Measurements from ENCODE around the gene ADAM10.
"Not testable (repeated sequence)": the region's sequence is repeated elsewhere in the genome, so short reads cannot be mapped to it uniquely, and the experiment has no call there.

ADAM10 gene

GRCh38 chr15:58779554-58779953 lies 30.0 kb upstream of the ADAM10 start:
- Histone ChIP-seq H3K36me3 (ENCODE audit: insufficient read depth, insufficient read length, low read length) (peaks cover 2% of the 10 kb centered on the region), H3K9me3 (ENCODE audit: insufficient read depth, low read length) (no peaks in the 10 kb centered on the region), H3K4me1 (ENCODE audit: insufficient read depth, insufficient read length) (no peaks in the 10 kb centered on the region), H3K4me3 (ENCODE audit: insufficient read length, low read depth) (no peak overlapping the region), H3K27me3 (ENCODE audit: insufficient read depth, insufficient read length) (no peaks in the 10 kb centered on the region), H3K9ac (ENCODE audit: insufficient read length, low read depth) (no peak overlapping the region)
- no peak for DNase-seq (ENCODE audit: low read depth, low spot score)
- TF ChIP-seq SUZ12 (IDR thresholded peaks at IDR 0.05; ENCODE audit: extremely low read depth, insufficient read depth, insufficient read length) (no peak), ZNF274 (IDR thresholded peaks at IDR 0.05; ENCODE audit: low read depth, low read length) (no peak), YY1 (IDR thresholded peaks at IDR 0.05; ENCODE audit: insufficient read depth, insufficient read length) (no peak)

- H3K27me3 ChIP-seq (ENCODE audit: insufficient read depth, insufficient read length): no peaks in the 10 kb centered on the region
- no peak for TF ChIP-seq ZNF274 (IDR thresholded peaks at IDR 0.05; ENCODE audit: low read depth, low read length)
- TF ChIP-seq YY1 (IDR thresholded peaks at IDR 0.05; ENCODE audit: insufficient read depth, insufficient read length): no peak
- TF ChIP-seq SUZ12 (IDR thresholded peaks at IDR 0.05; ENCODE audit: extremely low read depth, insufficient read depth, insufficient read length): no peak
- no peak overlapping the region for H3K4me3 ChIP-seq (ENCODE audit: insufficient read length, low read depth)
- H3K9me3 ChIP-seq (ENCODE audit: insufficient read depth, low read length): no peaks in the 10 kb centered on the region
- peaks cover 2% of the 10 kb centered on the region for H3K36me3 ChIP-seq (ENCODE audit: insufficient read depth, insufficient read length, low read length)
- DNase-seq (ENCODE audit: low read depth, low spot score): no peak
- H3K4me1 ChIP-seq (ENCODE audit: insufficient read depth, insufficient read length): no peaks in the 10 kb centered on the region
- H3K9ac ChIP-seq (ENCODE audit: insufficient read length, low read depth): no peak overlapping the region
Measured at GRCh38 chr15:58777107-58777506, 27.6 kb upstream of the ADAM10 start.

DNA sequence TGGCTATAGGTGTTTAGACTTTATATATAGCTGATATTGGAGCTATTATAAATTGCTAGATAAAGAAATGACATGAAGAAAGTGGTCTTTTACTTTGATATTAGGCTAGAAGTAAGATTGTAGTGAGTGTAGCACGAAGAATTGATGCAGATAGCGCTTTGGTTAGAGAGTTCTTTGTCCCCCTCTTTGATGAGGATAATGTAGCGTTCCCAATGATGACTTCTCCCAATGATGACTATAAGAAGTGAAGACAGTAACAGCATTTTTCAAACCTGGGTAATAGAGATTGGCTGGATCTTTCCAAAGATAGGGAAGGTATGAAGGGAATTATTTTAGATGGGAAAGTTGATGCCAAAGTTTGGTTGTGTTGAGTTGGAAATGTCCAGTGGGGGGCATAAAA lies 25.9 kb upstream of the ADAM10 start:
- no peak for TF ChIP-seq ZNF274 (IDR thresholded peaks at IDR 0.05; ENCODE audit: low read depth, low read length)
- TF ChIP-seq SUZ12 (IDR thresholded peaks at IDR 0.05; ENCODE audit: extremely low read depth, insufficient read depth, insufficient read length): no peak
- no peak for TF ChIP-seq YY1 (IDR thresholded peaks at IDR 0.05; ENCODE audit: insufficient read depth, insufficient read length)
- H3K9me3 ChIP-seq (ENCODE audit: insufficient read depth, low read length): no peaks in the 10 kb centered on the region
- H3K36me3 ChIP-seq (ENCODE audit: insufficient read depth, insufficient read length, low read length): peaks cover 1% of the 10 kb centered on the region
- H3K27me3 ChIP-seq (ENCODE audit: insufficient read depth, insufficient read length): no peaks in the 10 kb centered on the region
- H3K4me3 ChIP-seq (ENCODE audit: insufficient read length, low read depth): no peak overlapping the region
- no peak overlapping the region for H3K9ac ChIP-seq (ENCODE audit: insufficient read length, low read depth)
- no peaks in the 10 kb centered on the region for H3K4me1 ChIP-seq (ENCODE audit: insufficient read depth, insufficient read length)
- no peak for DNase-seq (ENCODE audit: low read depth, low spot score)

DNA sequence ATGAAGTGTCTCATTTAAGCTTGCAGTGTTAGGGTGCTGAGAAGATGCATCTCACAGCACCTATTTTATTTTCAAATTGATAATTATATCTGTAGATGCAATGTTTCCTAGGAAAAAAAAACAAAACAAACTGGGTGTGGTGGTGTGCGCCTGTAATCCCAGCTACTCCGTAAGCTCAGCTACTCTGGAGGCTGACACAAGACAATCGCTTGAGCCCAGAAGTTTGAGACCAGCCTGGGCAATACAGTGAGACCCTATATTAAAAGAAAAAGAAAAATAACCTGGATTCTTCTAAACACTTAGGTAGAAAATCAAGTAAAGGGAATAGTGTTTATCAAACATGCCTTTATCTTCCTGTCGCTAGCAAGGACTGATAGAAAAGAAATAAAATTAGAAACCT lies 23.5 kb upstream of the ADAM10 start:
- DNase-seq (ENCODE audit: low read depth, low spot score): no peak
- Histone ChIP-seq H3K9ac (ENCODE audit: insufficient read length, low read depth) (no peak overlapping the region), H3K4me3 (ENCODE audit: insufficient read length, low read depth) (peak overlapping the region; percentile 97), H3K9me3 (ENCODE audit: insufficient read depth, low read length) (no peaks in the 10 kb centered on the region), H3K27me3 (ENCODE audit: insufficient read depth, insufficient read length) (no peaks in the 10 kb centered on the region), H3K36me3 (ENCODE audit: insufficient read depth, insufficient read length, low read length) (no peaks in the 10 kb centered on the region), H3K4me1 (ENCODE audit: insufficient read depth, insufficient read length) (no peaks in the 10 kb centered on the region)
- TF ChIP-seq YY1 (IDR thresholded peaks at IDR 0.05; ENCODE audit: insufficient read depth, insufficient read length) (no peak), ZNF274 (IDR thresholded peaks at IDR 0.05; ENCODE audit: low read depth, low read length) (no peak), SUZ12 (IDR thresholded peaks at IDR 0.05; ENCODE audit: extremely low read depth, insufficient read depth, insufficient read length) (no peak)

DNA sequence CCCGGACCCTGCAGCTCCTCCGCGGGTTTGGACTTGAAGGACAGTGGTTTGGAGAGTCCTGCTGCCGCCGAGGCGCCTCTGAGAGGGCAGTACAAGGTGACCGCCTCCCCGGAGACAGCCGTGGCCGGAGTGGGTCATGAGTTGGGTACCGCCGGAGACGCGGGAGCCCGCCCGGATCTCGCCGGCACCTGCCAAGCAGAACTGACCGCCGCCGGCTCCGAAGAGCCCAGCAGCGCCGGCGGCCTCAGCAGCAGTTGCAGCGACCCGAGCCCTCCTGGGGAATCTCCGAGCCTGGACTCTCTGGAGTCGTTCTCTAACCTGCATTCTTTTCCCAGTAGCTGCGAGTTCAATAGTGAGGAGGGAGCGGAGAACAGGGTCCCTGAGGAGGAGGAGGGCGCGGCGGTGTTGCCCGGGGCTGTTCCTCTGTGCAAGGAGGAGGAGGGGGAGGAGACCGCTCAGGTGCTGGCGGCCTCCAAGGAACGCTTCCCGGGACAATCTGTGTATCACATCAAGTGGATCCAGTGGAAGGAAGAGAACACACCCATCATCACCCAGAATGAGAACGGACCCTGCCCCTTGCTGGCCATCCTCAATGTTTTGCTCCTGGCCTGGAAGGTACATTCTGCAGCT lies 22.2 kb upstream of the ADAM10 start:
- no peaks in the 10 kb centered on the region for H3K4me1 ChIP-seq (ENCODE audit: insufficient read depth, insufficient read length)
- H3K9me3 ChIP-seq (ENCODE audit: insufficient read depth, low read length): no peaks in the 10 kb centered on the region
- peak overlapping the region; percentile 97 for H3K4me3 ChIP-seq (ENCODE audit: insufficient read length, low read depth)
- no peaks in the 10 kb centered on the region for H3K27me3 ChIP-seq (ENCODE audit: insufficient read depth, insufficient read length)
- peak overlapping the region; percentile 95 for H3K9ac ChIP-seq (ENCODE audit: insufficient read length, low read depth)
- DNase-seq (ENCODE audit: low read depth, low spot score): peak; percentile 44
- no peaks in the 10 kb centered on the region for H3K36me3 ChIP-seq (ENCODE audit: insufficient read depth, insufficient read length, low read length)
- TF ChIP-seq SUZ12 (IDR thresholded peaks at IDR 0.05; ENCODE audit: extremely low read depth, insufficient read depth, insufficient read length) (no peak), YY1 (IDR thresholded peaks at IDR 0.05; ENCODE audit: insufficient read depth, insufficient read length) (no peak), ZNF274 (IDR thresholded peaks at IDR 0.05; ENCODE audit: low read depth, low read length) (no peak)

GRCh38 chr15:58770857-58771620 lies 21.5 kb upstream of the ADAM10 start, which contains the start of gene MINDY2:
MINDY2 (plus strand) TSS chr15:58771302; CDS start chr15:58771396, 94 bp downstream.
- peak within 1 kb of the TSS; percentile 95 for H3K9ac ChIP-seq (ENCODE audit: insufficient read length, low read depth)
- peak; percentile 98 for DNase-seq (ENCODE audit: low read depth, low spot score)
- no peaks in the 10 kb centered on the region for H3K27me3 ChIP-seq (ENCODE audit: insufficient read depth, insufficient read length)
- H3K9me3 ChIP-seq (ENCODE audit: insufficient read depth, low read length): no peaks in the 10 kb centered on the region
- H3K4me1 ChIP-seq (ENCODE audit: insufficient read depth, insufficient read length): no peaks in the 10 kb centered on the region
- TF ChIP-seq YY1 (IDR thresholded peaks at IDR 0.05; ENCODE audit: insufficient read depth, insufficient read length): peak; percentile 81
- TF ChIP-seq SUZ12 (IDR thresholded peaks at IDR 0.05; ENCODE audit: extremely low read depth, insufficient read depth, insufficient read length): no peak
- no peaks in the 10 kb centered on the region for H3K36me3 ChIP-seq (ENCODE audit: insufficient read depth, insufficient read length, low read length)
- H3K4me3 ChIP-seq (ENCODE audit: insufficient read length, low read depth): peak within 1 kb of the TSS; percentile 97

GRCh38 chr15:58770519-58770856 lies 21.0 kb upstream of the ADAM10 start:
- H3K9ac ChIP-seq (ENCODE audit: insufficient read length, low read depth): peak overlapping the region; percentile 78
- peak overlapping the region; percentile 48 for H3K4me3 ChIP-seq (ENCODE audit: insufficient read length, low read depth)
- no peak for TF ChIP-seq SUZ12 (IDR thresholded peaks at IDR 0.05; ENCODE audit: extremely low read depth, insufficient read depth, insufficient read length)
- TF ChIP-seq ZNF274 (IDR thresholded peaks at IDR 0.05; ENCODE audit: low read depth, low read length): no peak
- TF ChIP-seq YY1 (IDR thresholded peaks at IDR 0.05; ENCODE audit: insufficient read depth, insufficient read length): no peak
- H3K36me3 ChIP-seq (ENCODE audit: insufficient read depth, insufficient read length, low read length): no peaks in the 10 kb centered on the region
- no peak for DNase-seq (ENCODE audit: low read depth, low spot score)
- H3K4me1 ChIP-seq (ENCODE audit: insufficient read depth, insufficient read length): no peaks in the 10 kb centered on the region
- H3K9me3 ChIP-seq (ENCODE audit: insufficient read depth, low read length): peaks cover 2% of the 10 kb centered on the region; the same call in 1 of the 2 replicates
- H3K27me3 ChIP-seq (ENCODE audit: insufficient read depth, insufficient read length): no peaks in the 10 kb centered on the region

DNA sequence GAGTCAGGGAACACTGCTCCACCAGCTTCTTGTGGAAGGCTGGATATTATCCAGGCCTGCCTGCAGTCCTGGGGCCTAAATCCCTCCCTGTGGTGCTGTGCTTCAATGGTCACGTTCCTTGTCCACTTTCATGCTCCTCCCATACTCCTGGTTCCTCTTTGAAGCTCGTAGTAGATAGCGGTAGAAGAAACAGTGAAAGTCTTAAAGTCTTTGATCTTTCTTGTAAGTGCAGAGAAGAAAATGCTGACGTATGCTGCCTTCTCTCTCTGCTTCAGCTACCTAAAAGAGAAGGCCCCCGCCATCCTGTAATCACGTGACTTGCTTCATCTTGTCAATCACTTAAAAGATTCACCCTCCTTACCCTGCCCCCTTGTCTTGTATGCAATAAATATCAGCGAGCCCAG lies 19.1 kb upstream of the ADAM10 start:
- not testable (repeated sequence) for H3K27me3 ChIP-seq (ENCODE audit: insufficient read depth, insufficient read length); H3K4me1 ChIP-seq (ENCODE audit: insufficient read depth, insufficient read length); H3K36me3 ChIP-seq (ENCODE audit: insufficient read depth, insufficient read length, low read length); DNase-seq (ENCODE audit: low read depth, low spot score); H3K4me3 ChIP-seq (ENCODE audit: insufficient read length, low read depth); H3K9ac ChIP-seq (ENCODE audit: insufficient read length, low read depth)
- peaks cover 20% of the 10 kb centered on the region for H3K9me3 ChIP-seq (ENCODE audit: insufficient read depth, low read length)

Data from NT2/D1 (cell line).